Measurements from ENCODE around the gene GTF2A1L. TPM values are rescaled to one million over a fixed set of nuclear protein-coding genes. Genes with fewer than 3 reads are reported as not detected.

The GTF2A1L gene
- total RNA-seq, 2 experiments from 2014 or later = not detected

- CTCF ChIA-PET = no interaction called here
- POLR2A ChIA-PET = no interaction called here
Measured at GRCh38 chr2:48723129-48723528, 105.5 kb downstream of the GTF2A1L start.

GRCh38 chr2:48724278-48724677 lies 106.6 kb downstream of the GTF2A1L start:
- no peak overlapping the region for H3K4me3 Mint-ChIP-seq
- H3K4me1 Mint-ChIP-seq = no peaks in the 10 kb centered on the region
- H3K27ac Mint-ChIP-seq = no peak overlapping the region
- POLR2A ChIA-PET = no interaction called here
- ATAC-seq (no peak), DNase-seq (no peak)
- H3K36me3 Mint-ChIP-seq (ENCODE audit: low read depth) = no peaks in the 10 kb centered on the region
- CTCF ChIA-PET = no interaction called here
- peaks cover 5% of the 10 kb centered on the region for H3K27me3 Mint-ChIP-seq
- no peaks in the 10 kb centered on the region for H3K9me3 Mint-ChIP-seq (ENCODE audit: low read depth)
- intact Hi-C loops (cut with DNase I, micrococcal nuclease) = no loop called here

More at GRCh38 chr2:48723129-48723528, 105.5 kb downstream of the GTF2A1L start:
- intact Hi-C loops (cut with DNase I, micrococcal nuclease) = no loop called here
- no peak overlapping the region for H3K4me3 Mint-ChIP-seq
- no peaks in the 10 kb centered on the region for H3K36me3 Mint-ChIP-seq (ENCODE audit: low read depth)
- DNase-seq (no peak), ATAC-seq (no peak)
- no peak overlapping the region for H3K27ac Mint-ChIP-seq
- H3K9me3 Mint-ChIP-seq (ENCODE audit: low read depth) = no peaks in the 10 kb centered on the region
- H3K27me3 Mint-ChIP-seq = peaks cover 5% of the 10 kb centered on the region
- no peaks in the 10 kb centered on the region for H3K4me1 Mint-ChIP-seq

- ChIA-PET POLR2A (no interaction called here), CTCF (no interaction called here)
- H3K4me1 Mint-ChIP-seq = no peaks in the 10 kb centered on the region
- no peaks in the 10 kb centered on the region for H3K36me3 Mint-ChIP-seq (ENCODE audit: low read depth)
- no peak for ATAC-seq
- DNase-seq = no peak
- H3K9me3 Mint-ChIP-seq (ENCODE audit: low read depth) = no peaks in the 10 kb centered on the region
- H3K27ac Mint-ChIP-seq = no peak overlapping the region
- no peak overlapping the region for H3K4me3 Mint-ChIP-seq
- no peaks in the 10 kb centered on the region for H3K27me3 Mint-ChIP-seq
- intact Hi-C loops (cut with DNase I, micrococcal nuclease) = no loop called here
Measured at GRCh38 chr2:48725696-48726494, 108.2 kb downstream of the GTF2A1L start.

- POLR2A ChIA-PET = no interaction called here
- Mint-ChIP-seq H3K4me1 (no peaks in the 10 kb centered on the region), H3K36me3 (ENCODE audit: low read depth) (no peaks in the 10 kb centered on the region), H3K4me3 (no peak overlapping the region), H3K27ac (no peak overlapping the region), H3K27me3 (peaks cover 2% of the 10 kb centered on the region), H3K9me3 (ENCODE audit: low read depth) (no peaks in the 10 kb centered on the region)
- no peak for DNase-seq
- CTCF ChIA-PET = interaction anchor here (0.6 kb wide), 1 partner anchor 90 kb away, joined by 3 read pairs; no protein-coding TSS in a partner anchor
- intact Hi-C loops (cut with DNase I, micrococcal nuclease) = no loop called here
- ATAC-seq = no peak
Measured at GRCh38 chr2:48727560-48727959, 109.9 kb downstream of the GTF2A1L start.

GRCh38 chr2:48728295-48728694 lies 110.6 kb downstream of the GTF2A1L start:
- POLR2A ChIA-PET = no interaction called here
- H3K4me1 Mint-ChIP-seq = no peaks in the 10 kb centered on the region
- H3K36me3 Mint-ChIP-seq (ENCODE audit: low read depth) = no peaks in the 10 kb centered on the region
- no peaks in the 10 kb centered on the region for H3K9me3 Mint-ChIP-seq (ENCODE audit: low read depth)
- no peak for ATAC-seq
- no peak overlapping the region for H3K27ac Mint-ChIP-seq
- intact Hi-C loops (cut with DNase I, micrococcal nuclease) = no loop called here
- peaks cover 2% of the 10 kb centered on the region for H3K27me3 Mint-ChIP-seq
- no peak overlapping the region for H3K4me3 Mint-ChIP-seq
- CTCF ChIA-PET = no interaction called here
- no peak for DNase-seq

GRCh38 chr2:48728840-48729239 lies 111.2 kb downstream of the GTF2A1L start:
- intact Hi-C loops (cut with DNase I, micrococcal nuclease) = no loop called here
- no peaks in the 10 kb centered on the region for H3K9me3 Mint-ChIP-seq (ENCODE audit: low read depth)
- H3K4me1 Mint-ChIP-seq = no peaks in the 10 kb centered on the region
- ChIA-PET POLR2A (no interaction called here), CTCF (interaction anchor here (0.6 kb wide), 2 partner anchors 152 to 620 kb away, joined by 3 to 7 read pairs; no protein-coding TSS in a partner anchor)
- H3K27me3 Mint-ChIP-seq = peaks cover 2% of the 10 kb centered on the region
- H3K4me3 Mint-ChIP-seq = no peak overlapping the region
- no peaks in the 10 kb centered on the region for H3K36me3 Mint-ChIP-seq (ENCODE audit: low read depth)
- no peak for DNase-seq
- no peak for ATAC-seq
- H3K27ac Mint-ChIP-seq = no peak overlapping the region

Other genes with a start within 250 kb of the GTF2A1L start
- gene PPP1R21, start 177.1 kb upstream of the GTF2A1L start, total RNA-seq = 10 to 100 TPM; 22.1 to 23.3 TPM
- gene STON1, start 87.7 kb upstream of the GTF2A1L start, total RNA-seq = 1 to 10 TPM in 1 of 2 experiments, under 1 TPM in 1; 0.97 to 1.3 TPM
- not detected for gene LHCGR, start 137.9 kb downstream of the GTF2A1L start, total RNA-seq